Tongue (tissue), 2 donors: ENCODE data around the gene MYBPH. TPM values are rescaled to one million over a fixed set of nuclear protein-coding genes. Genes with fewer than 3 reads are reported as not detected.

Source experiments
- DNase-seq: peaks from one replicate; pipeline ENCODE4 v3.0.0-alpha.2; 2015
- total RNA-seq: library from RNA; depleted of rRNA; stranded (reverse); fragments of >200 nt; gene quantifications from one replicate; pipeline ENCODE4 v1.2.3, GENCODE V29; 2014

MYBPH gene
- total RNA-seq, 1 donor from 2014 or later: 37.5 TPM

DNA sequence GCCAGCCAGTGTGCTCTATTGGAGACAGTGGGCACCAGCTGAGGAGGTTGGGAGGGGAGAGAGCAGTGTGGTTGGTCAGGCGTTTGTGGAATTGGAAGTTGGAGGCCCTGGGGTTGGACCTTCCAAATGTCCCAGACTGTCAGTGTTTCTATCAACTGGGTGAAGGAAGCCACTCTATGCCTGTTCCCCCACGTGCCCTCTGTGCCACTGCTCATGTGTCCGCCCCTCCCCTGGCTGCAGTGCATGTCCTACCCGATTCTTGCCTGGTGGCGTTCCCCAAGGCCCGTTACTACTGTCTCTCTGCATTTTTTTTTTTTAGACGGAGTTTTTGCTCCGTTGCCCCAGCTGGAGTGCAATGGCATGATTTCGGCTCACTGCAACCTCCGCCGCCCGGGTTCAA is 27.0 kb downstream of the MYBPH start:
- no peak for DNase-seq

DNA sequence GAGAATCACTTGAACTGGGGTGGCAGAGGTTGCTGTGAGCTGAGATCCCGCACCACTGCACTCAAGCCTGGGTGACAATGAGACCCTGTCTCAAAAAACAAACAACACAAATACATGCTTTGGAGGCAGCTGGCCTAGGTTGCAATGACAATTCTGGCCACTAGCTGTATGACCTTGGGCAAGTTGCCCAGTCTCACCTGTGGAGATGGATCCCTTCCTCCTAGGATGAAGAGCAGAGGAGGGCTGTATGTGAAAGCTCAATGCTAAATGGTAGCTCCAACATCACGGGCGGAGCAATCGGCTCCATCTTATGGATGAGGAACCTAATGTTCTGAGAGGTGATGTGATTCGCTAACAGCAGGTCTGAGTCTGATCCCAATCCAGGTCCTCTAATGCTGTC is 27.5 kb downstream of the MYBPH start:
- DNase-seq: no peak

DNA sequence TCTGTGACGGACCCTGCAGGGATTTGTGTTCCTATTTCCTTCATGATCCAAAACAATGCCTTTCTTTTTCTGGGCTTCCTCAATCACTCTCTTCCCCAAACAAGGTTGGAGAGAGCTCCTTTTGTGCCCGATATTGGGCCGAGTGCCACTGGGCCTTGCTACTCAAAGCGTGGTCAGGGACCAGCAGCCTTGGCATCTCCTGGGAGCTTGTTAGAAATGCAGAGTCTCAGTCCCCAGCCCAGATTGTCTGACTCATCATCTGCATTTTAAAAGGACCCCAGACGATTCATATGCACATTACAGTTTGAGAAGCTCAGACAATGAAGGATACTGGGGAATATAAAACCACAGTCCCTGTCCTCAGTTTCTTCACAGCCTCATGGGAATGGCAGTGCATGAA is 28.2 kb downstream of the MYBPH start:
- DNase-seq: no peak

DNA sequence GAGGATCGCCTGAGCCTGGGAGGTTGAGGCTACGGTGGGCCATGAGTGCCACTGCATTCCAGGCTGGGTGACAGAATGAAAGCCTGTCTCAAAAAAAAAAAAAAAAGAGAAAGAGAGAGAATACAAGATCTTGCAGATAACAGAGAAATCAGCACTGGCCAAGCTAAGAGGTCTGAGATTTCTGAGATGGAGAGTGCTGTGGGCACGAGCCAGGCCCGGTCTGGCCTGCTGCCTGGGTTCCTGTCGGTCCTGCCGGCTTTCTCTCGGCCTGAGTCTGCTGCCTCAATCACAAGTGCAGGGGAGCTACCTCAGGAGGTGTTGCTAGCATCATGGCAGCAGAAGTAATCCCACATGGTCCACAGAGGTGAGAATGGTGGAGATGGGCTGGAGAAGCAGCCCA is 29.1 kb downstream of the MYBPH start:
- DNase-seq: no peak

DNA sequence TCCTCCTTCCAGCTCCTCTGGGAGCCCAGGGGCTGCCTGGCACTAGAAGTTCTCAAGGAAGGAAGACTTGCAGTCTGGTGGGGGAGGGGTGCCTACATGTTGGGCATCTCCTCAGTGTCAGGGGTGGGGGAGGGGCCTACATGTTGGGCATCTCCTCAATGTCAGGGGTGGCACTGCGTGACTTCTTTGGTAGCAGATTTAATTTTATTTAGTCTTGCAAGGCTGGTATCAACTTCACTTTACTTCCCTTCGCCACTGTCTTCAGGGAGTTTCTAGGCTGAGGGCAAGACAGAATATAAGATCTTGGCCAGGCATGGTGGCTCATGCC is 29.6 kb downstream of the MYBPH start:
- no peak for DNase-seq

DNA sequence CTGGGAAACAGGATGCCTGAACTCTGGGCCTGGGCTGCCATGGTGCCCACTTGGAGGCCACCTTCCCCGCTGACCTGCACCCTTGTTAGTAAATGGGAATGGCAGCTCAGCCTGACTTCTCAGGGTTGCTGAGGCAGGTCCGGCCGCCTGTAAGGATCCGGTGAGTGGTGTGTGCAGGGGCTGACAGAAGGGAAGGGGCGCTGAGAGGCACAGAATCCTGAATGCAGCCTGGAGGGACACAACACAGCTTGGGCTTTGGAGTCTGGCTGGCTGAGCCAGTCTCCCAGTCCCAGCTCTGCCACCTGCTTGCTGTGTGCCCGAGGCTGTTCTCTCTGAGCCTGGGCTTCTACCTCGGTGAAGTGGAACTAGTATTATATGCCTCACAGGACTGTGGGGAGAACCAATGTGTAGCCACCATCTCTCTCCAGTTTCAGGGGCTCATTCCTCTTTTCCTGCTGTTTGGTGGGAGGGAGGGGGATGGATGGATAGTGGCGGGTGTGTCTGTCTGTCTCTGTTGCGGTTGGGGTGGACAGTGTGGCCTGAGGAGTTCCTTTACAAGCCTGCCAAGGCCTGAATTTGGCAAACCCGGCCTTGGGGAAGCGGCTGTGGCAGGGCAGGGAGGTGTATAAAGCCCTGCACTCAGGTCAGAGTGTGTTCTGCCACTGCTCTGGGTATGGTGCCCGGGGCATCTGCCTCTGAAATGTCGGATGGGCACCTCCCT is 30.1 kb downstream of the MYBPH start:
- no peak for DNase-seq

DNA sequence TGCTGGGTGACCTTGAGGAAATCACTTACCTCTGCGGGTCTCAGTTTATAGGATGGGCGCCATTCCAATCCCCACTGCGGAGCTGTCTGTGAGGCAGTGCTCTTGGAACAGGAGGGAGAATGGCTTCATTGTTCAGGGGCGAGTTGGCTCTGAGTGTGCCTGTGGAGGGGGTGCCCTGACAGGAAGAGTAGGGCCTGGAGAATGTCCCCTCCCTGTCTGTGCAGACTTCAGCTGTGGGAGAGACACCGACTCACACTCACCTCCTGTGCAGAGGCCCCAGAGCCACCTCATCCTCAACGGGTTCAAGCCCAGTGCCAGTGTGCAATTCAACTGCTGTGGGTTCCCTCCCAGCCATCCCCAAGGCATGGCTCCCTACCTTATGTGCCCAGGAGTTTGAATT is 31.0 kb downstream of the MYBPH start:
- DNase-seq: no peak

DNA sequence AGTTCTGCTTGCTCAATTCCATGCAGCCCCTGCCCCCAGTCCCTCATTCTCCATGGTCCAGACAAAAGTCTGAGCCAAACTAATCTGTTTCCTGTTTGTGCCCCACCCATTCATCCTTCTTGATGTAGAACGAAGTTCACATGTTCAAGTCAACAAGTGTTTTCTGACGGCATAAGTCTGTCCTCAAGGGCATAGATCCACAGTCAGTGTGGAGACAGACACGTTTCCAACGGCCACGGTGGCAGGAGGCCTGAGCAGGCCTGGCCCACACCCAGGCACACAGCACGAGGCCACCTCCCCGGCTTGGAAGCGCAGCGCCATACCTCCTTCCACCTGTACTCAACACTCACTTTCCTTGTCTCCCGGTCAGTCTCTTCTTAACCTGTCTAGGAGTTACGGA is 32.0 kb downstream of the MYBPH start:
- DNase-seq: no peak

DNA sequence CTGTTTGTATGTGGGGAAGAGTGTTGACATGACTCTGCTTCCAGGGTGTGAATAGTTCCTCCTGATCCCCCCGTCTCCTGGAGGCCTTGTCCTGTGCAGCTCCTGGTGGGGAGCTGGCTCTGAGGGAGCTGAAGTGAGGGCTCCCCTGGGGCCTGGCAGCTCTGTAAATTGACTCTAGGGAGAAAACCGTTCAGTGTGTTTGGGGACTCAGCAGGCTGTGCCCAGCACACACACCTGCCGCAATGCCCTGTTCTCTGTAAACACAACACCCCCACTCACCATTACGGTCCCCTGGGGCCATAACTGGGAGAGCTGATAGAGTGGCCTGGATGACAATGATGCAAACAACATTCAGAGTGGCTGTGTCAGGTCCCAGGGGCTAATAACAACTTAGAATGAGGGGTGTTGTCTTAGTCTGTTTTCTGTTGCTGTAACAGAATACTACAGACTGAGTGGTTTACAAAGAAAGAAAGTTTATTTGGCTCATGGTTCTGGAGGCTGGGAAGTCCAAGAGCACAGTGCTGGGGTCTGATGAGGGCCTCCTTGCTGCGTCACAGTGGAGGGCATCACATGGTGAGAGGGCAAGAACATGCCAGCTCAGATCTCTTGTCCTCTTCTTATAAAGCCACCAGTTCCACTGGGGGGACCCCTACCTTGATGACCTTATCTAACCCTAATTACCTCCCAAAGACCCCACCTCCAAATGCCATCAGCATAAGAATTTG is 32.8 kb downstream of the MYBPH start:
- DNase-seq: no peak

DNA sequence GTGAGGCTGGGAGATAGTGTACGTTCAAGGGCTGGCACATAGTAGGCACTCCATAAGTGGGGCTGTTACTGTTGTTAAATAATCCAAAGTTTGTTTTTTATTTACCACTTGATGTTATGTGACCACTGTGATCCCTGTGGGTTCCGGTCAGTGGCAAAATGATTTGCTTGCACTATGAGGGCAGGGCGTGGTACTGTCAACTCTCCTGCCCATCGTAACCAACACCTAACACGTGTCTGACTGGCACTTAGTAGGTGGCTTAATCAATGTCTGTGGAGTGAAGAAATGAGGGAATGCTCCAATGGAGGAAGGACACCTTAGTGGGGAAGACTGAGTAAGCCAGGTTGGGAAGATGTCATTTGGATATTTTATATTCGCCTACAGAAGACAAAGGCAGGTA is 33.5 kb downstream of the MYBPH start:
- no peak for DNase-seq

DNA sequence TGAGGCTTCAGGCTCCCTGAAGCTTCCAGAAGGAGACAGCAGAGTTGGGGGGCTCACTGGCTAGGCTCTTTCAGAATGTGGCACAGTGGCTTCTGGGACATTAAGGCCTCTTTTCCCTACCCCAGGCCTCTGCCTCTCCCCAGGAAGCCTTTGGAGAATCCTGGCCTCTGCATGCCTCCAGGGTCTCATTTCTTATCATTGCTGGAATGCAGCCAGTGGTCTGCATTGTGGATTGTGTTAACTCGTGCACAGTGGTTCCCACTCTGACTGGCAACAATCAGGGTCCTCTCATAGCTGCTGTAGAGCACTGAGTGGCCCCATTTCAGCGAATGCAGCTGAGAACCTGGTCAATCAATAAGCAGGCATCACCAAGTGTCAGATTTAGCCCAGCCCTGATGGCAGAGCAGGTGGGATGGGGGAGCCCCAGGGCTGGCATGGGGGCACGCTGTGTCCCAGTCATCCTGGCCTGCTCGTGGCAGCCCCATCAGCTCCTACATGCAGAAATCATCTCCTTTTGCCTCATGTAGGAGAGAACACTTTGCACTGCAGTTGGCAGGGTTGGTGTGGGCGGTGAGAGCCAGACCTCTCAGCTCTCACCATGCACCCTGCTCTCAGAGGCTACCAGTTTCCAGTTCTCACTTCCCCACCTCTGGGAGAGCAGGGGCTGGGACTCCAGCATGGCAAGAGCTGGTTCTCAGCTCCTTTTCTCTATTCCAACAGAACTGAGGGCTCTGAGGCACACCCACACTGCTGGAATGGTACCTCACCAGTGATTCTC is 34.7 kb downstream of the MYBPH start:
- DNase-seq: no peak

DNA sequence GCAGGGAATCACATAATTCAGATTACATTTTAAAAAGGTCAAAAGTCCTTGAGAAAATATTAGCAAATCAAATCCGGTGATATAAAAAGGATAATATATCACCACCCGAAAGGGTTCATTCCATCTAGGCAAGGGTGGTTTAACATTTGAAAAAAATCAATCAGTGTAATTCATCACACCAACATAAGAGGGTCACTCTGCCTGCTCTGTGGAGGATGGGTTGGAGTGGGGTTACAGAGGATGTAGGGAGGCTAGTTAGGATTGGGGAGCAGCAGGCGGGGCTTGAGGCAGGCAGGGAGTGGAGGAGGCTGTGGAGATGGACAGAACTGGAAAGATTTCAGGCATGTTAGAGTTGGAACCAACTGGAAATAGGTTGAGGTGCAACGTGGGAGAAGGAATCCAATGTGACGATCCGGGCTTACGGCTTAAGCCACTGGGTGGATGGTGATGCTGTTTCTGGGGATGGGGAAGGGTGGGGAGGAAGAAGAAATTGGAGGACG is 35.6 kb downstream of the MYBPH start:
- DNase-seq: no peak

DNA sequence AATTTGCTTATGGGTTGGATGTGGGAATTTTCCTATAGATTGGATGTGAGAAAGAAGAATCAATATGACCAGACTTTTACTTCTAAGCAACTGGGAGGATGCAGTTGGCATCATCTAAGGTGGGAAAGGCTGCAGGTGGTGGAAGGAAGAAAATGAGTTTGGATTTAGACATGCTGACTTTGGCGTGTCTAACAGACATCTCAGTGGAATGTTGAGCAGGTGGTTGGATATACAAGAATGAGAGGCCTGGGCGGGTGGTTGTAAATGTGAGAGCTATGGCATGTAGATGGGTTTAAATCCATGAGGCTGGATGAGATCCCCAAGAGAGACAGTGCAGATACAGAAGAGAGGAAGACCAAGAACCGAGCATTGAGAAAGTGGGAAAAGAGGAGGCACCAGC is 37.6 kb downstream of the MYBPH start:
- DNase-seq: no peak

DNA sequence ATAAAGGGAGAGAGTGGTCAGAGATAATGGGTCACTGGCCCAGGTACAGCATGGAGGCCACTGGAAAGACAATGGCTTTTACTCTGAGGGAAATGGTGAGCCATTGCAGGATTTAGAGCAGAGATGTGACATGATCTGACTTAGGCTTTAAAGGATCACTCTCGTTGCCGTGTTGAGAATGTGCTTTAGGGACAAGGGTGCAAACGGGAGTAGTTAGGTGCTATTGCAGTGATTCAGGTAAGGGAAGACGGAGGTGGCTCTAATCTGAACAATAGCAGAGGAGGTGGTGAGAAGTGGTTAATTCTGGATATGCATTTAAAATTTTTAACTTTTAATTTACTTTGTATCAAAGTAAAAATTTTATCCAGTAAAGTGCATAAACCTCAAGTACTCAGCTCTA is 38.3 kb downstream of the MYBPH start:
- no peak for DNase-seq

DNA sequence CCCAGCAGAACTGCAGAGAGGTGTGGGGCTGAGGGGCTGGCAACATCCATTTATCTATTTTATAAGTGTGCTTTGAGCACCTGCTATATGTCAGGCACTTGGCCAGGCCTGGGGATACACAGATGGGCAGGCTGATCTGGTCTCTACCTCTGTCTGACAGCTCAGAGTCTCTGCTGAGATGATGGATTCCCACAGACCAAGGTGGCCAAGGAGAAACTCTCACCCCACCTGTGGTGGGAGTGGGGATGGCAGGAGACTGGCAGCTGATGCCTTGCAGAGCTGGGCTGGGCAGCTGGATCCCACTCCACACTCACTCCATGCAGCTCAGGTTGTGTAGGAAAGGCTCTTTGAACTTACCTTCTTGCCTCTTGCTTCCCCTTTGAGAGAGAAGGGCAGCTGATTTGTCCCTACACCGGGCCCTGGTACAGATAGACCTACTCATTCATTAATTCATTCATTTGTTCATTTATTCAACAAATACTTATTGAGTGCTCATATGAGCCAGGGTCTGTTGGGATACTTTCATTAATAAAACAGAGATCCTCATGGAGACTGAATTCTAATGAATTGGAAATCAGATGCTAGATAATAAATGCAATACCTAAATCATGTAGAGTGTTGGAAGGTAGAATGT is 39.1 kb downstream of the MYBPH start:
- DNase-seq: no peak

DNA sequence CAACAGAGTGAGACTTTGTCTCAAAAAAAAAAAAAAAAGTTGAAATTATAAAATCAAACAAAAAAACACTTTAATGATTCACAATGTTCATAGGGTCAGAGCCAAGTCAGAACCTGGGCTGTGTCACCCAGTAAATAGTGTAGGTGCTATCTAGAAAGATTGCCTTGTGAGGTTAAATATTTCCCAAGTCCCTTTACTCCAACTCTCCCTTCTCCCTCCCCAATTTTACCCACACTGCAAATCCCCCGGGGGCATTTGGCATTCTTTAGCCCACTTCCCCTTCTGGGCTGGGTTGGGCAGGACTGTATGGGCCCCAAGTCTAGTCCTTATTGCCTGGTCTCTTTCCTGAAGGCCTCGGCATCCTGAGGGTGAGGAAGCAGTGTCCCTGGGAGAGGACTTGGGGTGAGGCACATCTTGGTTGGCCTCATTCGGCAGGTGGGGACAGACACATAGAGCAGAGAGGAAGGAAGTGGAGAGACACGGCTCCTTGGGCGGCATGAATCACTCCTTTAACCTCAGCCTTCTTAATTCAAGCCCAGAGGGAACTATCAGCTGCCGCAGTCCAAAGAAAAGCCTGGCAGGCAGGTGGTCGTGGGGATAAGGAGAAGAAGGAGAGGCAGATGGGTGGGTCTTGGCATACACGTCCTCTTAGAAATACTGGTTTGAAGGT is 39.9 kb downstream of the MYBPH start:
- no peak for DNase-seq

DNA sequence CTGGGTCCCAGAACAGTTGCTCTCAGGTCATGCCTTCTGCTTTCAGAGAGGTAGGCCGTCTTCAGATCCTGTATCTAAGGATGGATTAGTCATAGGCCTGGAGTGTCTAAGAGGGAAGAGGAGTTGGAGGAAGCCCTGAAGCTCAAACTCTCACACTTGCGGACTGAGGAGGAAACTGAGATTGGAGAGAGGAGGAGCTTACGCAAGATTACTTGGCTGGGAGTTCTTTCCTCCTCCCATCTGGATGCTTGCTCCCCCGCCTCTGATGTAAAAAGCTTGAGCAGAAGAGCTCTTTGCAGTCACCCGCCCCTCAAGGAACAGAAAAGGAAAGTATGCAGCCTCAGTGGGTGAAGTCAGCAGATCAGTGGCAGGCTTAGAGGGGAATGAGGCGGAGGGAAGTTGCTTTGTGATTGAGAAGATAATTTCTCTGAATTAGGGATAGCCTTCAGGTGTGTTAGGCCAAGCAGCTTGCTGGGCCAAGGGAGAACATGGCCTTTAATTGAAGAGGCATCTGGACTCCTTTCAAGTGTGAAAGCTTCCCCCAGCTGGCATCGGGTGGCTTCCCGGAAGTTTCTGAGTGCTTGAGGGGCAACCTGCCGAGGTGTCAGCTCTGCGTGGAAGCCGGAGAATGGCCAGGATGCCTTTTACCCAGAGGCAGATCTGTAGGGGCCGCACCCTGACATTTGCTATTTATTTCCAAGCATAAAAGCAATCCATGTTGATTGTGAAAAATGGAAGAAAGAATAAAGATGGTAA is 41.5 kb downstream of the MYBPH start:
- DNase-seq: no peak

DNA sequence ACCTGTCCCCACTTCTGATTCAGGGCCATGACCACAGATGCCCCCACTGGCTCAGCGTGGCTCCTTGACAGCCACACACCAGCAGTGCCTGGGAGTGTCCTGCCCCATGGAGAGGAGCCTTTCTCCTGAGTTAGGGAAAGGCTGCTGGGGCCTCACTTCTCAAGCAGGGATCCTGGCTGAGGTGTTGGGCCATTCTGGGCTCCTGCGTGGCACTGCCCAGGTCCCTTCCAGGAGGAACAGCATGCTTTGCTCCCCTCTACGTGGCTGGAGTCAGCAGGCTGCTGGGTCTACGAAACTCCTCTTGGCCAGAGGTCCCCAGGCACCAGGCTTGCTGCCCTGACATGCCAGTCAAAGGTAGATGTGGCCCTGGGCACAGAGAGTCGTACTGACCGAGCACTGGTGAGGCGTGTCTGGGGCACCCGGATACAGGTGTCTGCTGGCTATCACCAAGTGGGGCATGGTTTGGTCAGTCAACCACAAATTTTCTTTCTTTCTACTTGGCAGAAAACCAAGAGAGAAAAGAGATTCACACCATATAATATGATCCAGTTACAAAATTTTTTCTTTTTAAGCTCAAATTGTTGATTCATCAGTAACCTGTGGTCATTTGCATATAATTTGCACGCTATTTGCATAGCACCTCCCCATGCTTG is 44.0 kb downstream of the MYBPH start:
- no peak for DNase-seq

DNA sequence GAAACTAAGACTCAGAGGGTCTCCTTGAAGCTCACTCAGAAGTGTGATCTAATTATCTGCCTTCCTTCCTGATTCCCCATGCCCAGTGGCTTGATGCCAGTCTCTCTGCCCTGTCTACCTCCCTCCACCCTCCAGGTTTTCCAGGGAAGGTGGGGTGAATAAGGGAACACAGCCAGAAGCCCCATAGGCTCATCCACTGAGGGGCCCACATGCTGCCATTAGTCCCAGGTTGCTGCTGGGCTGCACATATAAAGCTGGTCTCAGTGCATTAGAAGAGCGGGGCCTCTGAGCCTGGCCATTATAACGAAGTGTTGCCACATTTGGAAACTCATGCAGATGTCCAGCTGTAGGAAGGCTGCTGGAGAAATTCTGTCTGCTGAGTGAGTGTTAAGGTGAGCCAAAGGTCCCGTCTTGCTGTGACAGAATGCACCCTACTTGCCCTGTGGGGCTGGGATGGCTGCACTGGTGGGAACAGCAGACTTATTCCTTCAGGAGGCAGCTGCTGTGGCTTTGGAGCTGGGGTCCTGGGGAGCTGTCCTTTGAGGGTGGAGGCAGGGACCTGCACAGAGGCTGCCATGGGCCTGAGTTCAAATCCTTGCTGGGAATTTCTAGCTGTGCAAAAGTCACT is 45.2 kb downstream of the MYBPH start:
- no peak for DNase-seq

DNA sequence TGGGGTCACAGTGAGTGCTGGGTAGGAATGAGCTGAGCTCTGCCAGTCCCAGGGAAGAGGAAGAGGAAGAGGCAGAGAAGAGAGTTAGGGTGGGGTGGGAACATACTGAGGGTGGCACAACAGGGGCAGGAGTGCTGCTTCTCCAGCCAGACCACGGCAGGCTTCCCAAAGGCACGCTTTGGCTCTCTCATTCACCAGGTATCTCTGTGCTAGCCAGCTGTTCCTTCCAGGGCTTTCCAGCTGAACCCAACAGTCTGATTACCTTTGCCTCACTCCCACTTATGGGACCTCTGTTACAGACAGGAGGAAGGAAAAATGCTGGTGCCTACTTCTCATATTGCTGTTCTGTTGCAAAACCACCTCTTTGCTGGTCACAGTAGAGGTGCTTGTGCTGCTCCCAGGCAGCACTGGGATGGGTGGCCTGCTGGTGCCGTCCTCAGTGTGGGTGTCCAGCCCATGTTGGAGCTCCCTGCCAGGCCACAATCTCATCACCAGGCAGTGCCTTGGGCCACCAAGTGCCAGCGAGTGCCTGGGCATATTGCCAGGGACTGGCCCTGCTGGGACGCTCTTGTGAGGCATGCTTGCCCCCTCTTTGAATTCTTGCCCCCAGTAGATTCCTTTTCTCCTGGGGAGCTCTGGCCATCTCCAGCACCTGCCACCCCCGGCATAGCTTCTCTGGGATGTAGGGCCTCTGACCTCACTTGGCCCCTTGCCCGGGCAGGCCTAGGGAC is 46.0 kb downstream of the MYBPH start:
- peak; percentile 50 for DNase-seq
